ENCODE data around the gene P2RY6.

- TF ChIP-seq TCF12 (IDR thresholded peaks at IDR 0.05; ENCODE audit: low read depth, low read length) (no peak), POLR2AphosphoS5 (IDR thresholded peaks at IDR 0.05; ENCODE audit: low read depth, low read length) (no peak), CEBPB (IDR thresholded peaks at IDR 0.05; ENCODE audit: low read depth, low read length) (no peak)
Observed at GRCh38 chr11:73296501-73297230, 24.5 kb downstream of the P2RY6 start.

Measured in H1 (cell line).